GM23338 (cell line): Measurements from ENCODE around the gene AP3M1. TPM values are rescaled to one million over a fixed set of nuclear protein-coding genes. Genes with fewer than 3 reads are reported as not detected.

Source experiments
- ATAC-seq: fragments of 200-7000 bp; cut with Tn5 transposase; 3 replicates; pipeline ENCODE4 v1.9.1; 2020
- DNase-seq: peaks from one replicate; pipeline ENCODE4 v3.0.0-alpha.2; 2015; ENCODE audit warnings: low spot score
- H2AFZ ChIP-seq: fragments of 200-600 bp; sonication (generic); 2 replicates; pipeline ENCODE4 v1.8.0; 2016; ENCODE audit warnings: antibody characterized with exemption, mild to moderate bottlenecking, moderate library complexity
- H3F3A ChIP-seq: fragments of 200-600 bp; sonication (generic); replicated peaks from 2 replicates; pipeline ENCODE4 v1.8.0; 2017; ENCODE audit warnings: antibody characterized with exemption, mixed run types, low read depth
- H3K27ac ChIP-seq: fragments of 200-600 bp; sonication (generic); 2 replicates; pipeline ENCODE4 v1.6.1; 2016; ENCODE audit warnings: low read depth
- H3K27me3 ChIP-seq: fragments of 200-600 bp; sonication (generic); 2 replicates; pipeline ENCODE4 v1.8.0; 2016; ENCODE audit warnings: mild to moderate bottlenecking, mixed run types, moderate library complexity; ENCODE audit not compliant: insufficient read depth
- H3K36me3 ChIP-seq: fragments of 200-600 bp; sonication (generic); 2 replicates; pipeline ENCODE4 v1.8.0; 2016; ENCODE audit warnings: mild to moderate bottlenecking; ENCODE audit not compliant: insufficient read depth
- H3K4me1 ChIP-seq: fragments of 200-600 bp; sonication (generic); 2 replicates; pipeline ENCODE4 v1.8.0; 2016; ENCODE audit warnings: mild to moderate bottlenecking, moderate library complexity; ENCODE audit not compliant: insufficient read depth
- H3K4me2 ChIP-seq: fragments of 200-600 bp; sonication (generic); 2 replicates; pipeline ENCODE4 v1.7.1; 2017; ENCODE audit warnings: mixed run types
- H3K4me3 ChIP-seq: fragments of 200-600 bp; sonication (generic); 2 replicates; pipeline ENCODE4 v1.6.1; 2016; ENCODE audit warnings: mixed run types
- H3K79me2 ChIP-seq: fragments of 200-600 bp; sonication (generic); replicated peaks from 2 replicates; pipeline ENCODE4 v1.8.0; 2017; ENCODE audit warnings: mild to moderate bottlenecking; ENCODE audit not compliant: insufficient read depth
- H3K9me2 ChIP-seq: fragments of 200-600 bp; sonication (generic); 2 replicates; pipeline ENCODE4 v1.8.0; 2017; ENCODE audit not compliant: insufficient read depth
- H4K20me1 ChIP-seq: fragments of 200-600 bp; sonication (generic); replicated peaks from 2 replicates; pipeline ENCODE4 v1.8.0; 2017; ENCODE audit warnings: mild to moderate bottlenecking; ENCODE audit not compliant: insufficient read depth
- H3K27ac Mint-ChIP-seq: 2 replicates; pipeline ENCODE4 v1.8.0; 2020; ENCODE audit warnings: inconsistent platforms, mild to moderate bottlenecking, moderate library complexity, mixed read lengths
- H3K27me3 Mint-ChIP-seq: 3 replicates; pipeline ENCODE4 v1.8.0; 2022; ENCODE audit warnings: low read depth, mild to moderate bottlenecking, moderate library complexity, mixed read lengths, inconsistent platforms; ENCODE audit not compliant: insufficient read depth, poor library complexity
- H3K36me3 Mint-ChIP-seq: 3 replicates; pipeline ENCODE4 v1.8.0; 2021; ENCODE audit warnings: low read depth, mild to moderate bottlenecking, inconsistent platforms, moderate library complexity, mixed read lengths
- H3K4me1 Mint-ChIP-seq: 3 replicates; pipeline ENCODE4 v1.8.0; 2020; ENCODE audit warnings: mild to moderate bottlenecking, inconsistent platforms, mixed read lengths
- H3K4me3 Mint-ChIP-seq: 3 replicates; pipeline ENCODE4 v1.8.0; 2021; ENCODE audit warnings: moderate library complexity, mild to moderate bottlenecking, inconsistent platforms, mixed read lengths
- H3K9me3 Mint-ChIP-seq: 3 replicates; pipeline ENCODE4 v1.8.0; 2020; ENCODE audit warnings: moderate library complexity, mild to moderate bottlenecking, inconsistent platforms, mixed read lengths
- CREB1 ChIP-seq: fragments of 250-450 bp; sonication (Bioruptor Pico); IDR thresholded peaks from 2 replicates; pipeline ENCODE4 v1.5.0; 2020; ENCODE audit warnings: low read depth, mild to moderate bottlenecking, moderate library complexity
- CTCF ChIP-seq, 2 experiments: fragments of 200-600 bp in 1 of 2; sonication (generic) in 1 of 2; conservative IDR thresholded peaks; 2 replicates each; pipeline versions ENCODE4 v1.5.1 to v1.6.1; 2016 to 2017; ENCODE audit warnings: antibody characterized with exemption in 2 of 2, low read depth in 2 of 2, mild to moderate bottlenecking in 2 of 2, moderate library complexity in 1 of 2
- ETS1 ChIP-seq: IDR thresholded peaks from 2 replicates; pipeline ENCODE4 v1.6.1; 2016; ENCODE audit warnings: antibody characterized with exemption
- JUNB ChIP-seq: IDR thresholded peaks from one replicate; pipeline ENCODE4 v1.6.1; 2016; ENCODE audit warnings: antibody characterized with exemption; ENCODE audit not compliant: unreplicated experiment
- POLR2AphosphoS5 ChIP-seq: IDR thresholded peaks from 2 replicates; pipeline ENCODE4 v1.6.1; 2016; ENCODE audit warnings: antibody characterized with exemption, low read depth
- STAT1 ChIP-seq: IDR thresholded peaks from one replicate; pipeline ENCODE4 v1.6.1; 2016; ENCODE audit warnings: antibody characterized with exemption; ENCODE audit not compliant: unreplicated experiment
- ZNF462 ChIP-seq: fragments of 250-450 bp; sonication (Bioruptor Pico); IDR thresholded peaks from 2 replicates; pipeline ENCODE4 v1.5.0; 2020; ENCODE audit warnings: mild to moderate bottlenecking, moderate library complexity
- polyA plus RNA-seq: library from polyadenylated mRNA; unstranded; fragments of >200 nt; fragmentation: Nextera tagmentation; extraction: Ambion mirVana; gene quantifications from 2 replicates; pipeline ENCODE4 v1.2.1, GENCODE V29; 2016
- total RNA-seq: library from RNA; depleted of rRNA; stranded (reverse); fragments of >200 nt; shearing (Covaris generic); gene quantifications from 2 replicates; pipeline ENCODE4 v1.2.3, GENCODE V29; 2014

Gene AP3M1
- total and polyA plus RNA-seq, 2 experiments from 2014 or later = 13.8 to 41.7 TPM

GRCh38 chr10:74176380-74177139 is 25.9 kb upstream of the AP3M1 start:
- peak overlapping the region; percentile 88 for H3K27ac ChIP-seq
- peak overlapping the region; percentile 91 for H3K4me3 ChIP-seq

GRCh38 chr10:74175510-74176379 is 25.1 kb upstream of the AP3M1 start:
- Mint-ChIP-seq H3K9me3 (no peaks in the 10 kb centered on the region), H3K4me1 (peaks cover 28% of the 10 kb centered on the region), H3K36me3 (no peaks in the 10 kb centered on the region), H3K27me3 (no peaks in the 10 kb centered on the region), H3K27ac (peak overlapping the region; percentile 96), H3K4me3 (peak overlapping the region; percentile 88)
- peaks cover 37% of the 10 kb centered on the region for H3K79me2 ChIP-seq
- H3K9me2 ChIP-seq = no peaks in the 10 kb centered on the region
- peak overlapping the region; percentile 21 for H3K27ac ChIP-seq
- H3K36me3 ChIP-seq = no peaks in the 10 kb centered on the region
- TF ChIP-seq ETS1 (no peak), JUNB (no peak), ZNF462 (CRISPR knock-in tag) (no peak), CTCF (conservative IDR thresholded peaks at IDR 0.05; ENCODE audit: low read depth in 2 of 2) (no peak)
- no peaks in the 10 kb centered on the region for H3F3A ChIP-seq
- DNase-seq (no peak), ATAC-seq (no peak)
- peak overlapping the region; percentile 94 for H3K4me2 ChIP-seq
- H3K4me1 ChIP-seq = peaks cover 22% of the 10 kb centered on the region
- peak overlapping the region; percentile 91 for H3K4me3 ChIP-seq
- H4K20me1 ChIP-seq = no peaks in the 10 kb centered on the region
- H3K27me3 ChIP-seq = no peaks in the 10 kb centered on the region
- no peak overlapping the region for H2AFZ ChIP-seq

More at GRCh38 chr10:74176380-74177139, 25.9 kb upstream of the AP3M1 start:
- peak overlapping the region; percentile 77; the same call in 1 of the 2 replicates for H2AFZ ChIP-seq
- no peaks in the 10 kb centered on the region for H3F3A ChIP-seq
- H3K79me2 ChIP-seq = peaks cover 45% of the 10 kb centered on the region
- Mint-ChIP-seq H3K36me3 (no peaks in the 10 kb centered on the region), H3K27me3 (no peaks in the 10 kb centered on the region), H3K27ac (peak overlapping the region; percentile 96), H3K9me3 (no peaks in the 10 kb centered on the region), H3K4me1 (peaks cover 36% of the 10 kb centered on the region), H3K4me3 (peak overlapping the region; percentile 88)
- TF ChIP-seq CREB1 (CRISPR knock-in tag) (peak; percentile 88), POLR2AphosphoS5 (peak; percentile 97), STAT1 (no peak)
- H3K9me2 ChIP-seq = no peaks in the 10 kb centered on the region
- no peaks in the 10 kb centered on the region for H3K27me3 ChIP-seq
- H3K36me3 ChIP-seq = no peaks in the 10 kb centered on the region
- peaks cover 30% of the 10 kb centered on the region for H3K4me1 ChIP-seq
- DNase-seq = peak; percentile 98
- ATAC-seq = peak; percentile 93
- peak overlapping the region; percentile 94 for H3K4me2 ChIP-seq
- no peaks in the 10 kb centered on the region for H4K20me1 ChIP-seq
